Smooth muscle cell (in vitro differentiated cells): ENCODE results near the gene FKBP1A. TPM values are rescaled to one million over a fixed set of nuclear protein-coding genes. Genes with fewer than 3 reads are reported as not detected.

Experiments used
- DNase-seq: peaks from one replicate; lab custom pipeline; 2025; ENCODE audit not compliant: unreplicated experiment; lab: John Stamatoyannopoulos, UW
- H2AFZ ChIP-seq: fragments of 200-600 bp; sonication (generic); 2 replicates; pipeline ENCODE4 v1.6.0; 2016; ENCODE audit warnings: antibody characterized with exemption, low read depth, mild to moderate bottlenecking
- H3F3A ChIP-seq: fragments of 200-600 bp; sonication (generic); 2 replicates; pipeline ENCODE4 v1.6.0; 2017; ENCODE audit warnings: antibody characterized with exemption, low read depth
- H3K27ac ChIP-seq: fragments of 200-600 bp; sonication (generic); 2 replicates; pipeline ENCODE4 v1.5.1; 2016; ENCODE audit warnings: low read depth, mild to moderate bottlenecking
- H3K27me3 ChIP-seq: fragments of 200-600 bp; sonication (generic); 2 replicates; pipeline ENCODE4 v1.6.1; 2016; ENCODE audit warnings: low read depth, mild to moderate bottlenecking
- H3K36me3 ChIP-seq: fragments of 200-600 bp; sonication (generic); 2 replicates; pipeline ENCODE4 v1.5.1; 2016; ENCODE audit warnings: low read depth
- H3K4me1 ChIP-seq: fragments of 200-600 bp; sonication (generic); 2 replicates; pipeline ENCODE4 v1.5.1; 2016; ENCODE audit warnings: low read depth
- H3K4me2 ChIP-seq: fragments of 200-600 bp; sonication (generic); 2 replicates; pipeline ENCODE4 v1.6.0; 2016; ENCODE audit warnings: mild to moderate bottlenecking
- H3K4me3 ChIP-seq: fragments of 200-600 bp; sonication (generic); 2 replicates; pipeline ENCODE4 v1.5.1; 2016; ENCODE audit warnings: mild to moderate bottlenecking
- H3K79me2 ChIP-seq: fragments of 200-600 bp; sonication (generic); 2 replicates; pipeline ENCODE4 v1.6.0; 2016; ENCODE audit warnings: low read depth, mild to moderate bottlenecking
- H3K9ac ChIP-seq: fragments of 200-600 bp; sonication (generic); 2 replicates; pipeline ENCODE4 v1.6.0; 2016; ENCODE audit warnings: low read depth
- H3K9me3 ChIP-seq: fragments of 200-600 bp; sonication (generic); replicated peaks from 2 replicates; pipeline ENCODE4 v1.5.1; 2016; ENCODE audit warnings: low read depth
- H4K20me1 ChIP-seq: fragments of 200-600 bp; sonication (generic); 2 replicates; pipeline ENCODE4 v1.6.0; 2016; ENCODE audit warnings: low read depth
- CTCF ChIP-seq: fragments of 200-600 bp; sonication (generic); IDR thresholded peaks from 2 replicates; pipeline ENCODE4 v1.5.1; 2017; ENCODE audit warnings: borderline replicate concordance, mild to moderate bottlenecking, antibody characterized with exemption; ENCODE audit not compliant: insufficient read depth, poor library complexity, severe bottlenecking
- WGBS: methylation state at CpG from one replicate; pipeline ENCODE4 v1.1.7; 2016; ENCODE audit warnings: low lambda C conversion rate; 5-methylcytosine and 5-hydroxymethylcytosine counted together
- polyA plus RNA-seq: library from polyadenylated mRNA; unstranded; fragments of >200 nt; fragmentation: Nextera tagmentation; extraction: Ambion mirVana; gene quantifications from 2 replicates; pipeline ENCODE4 v1.2.1, GENCODE V29; 2016
- total RNA-seq: library from RNA; depleted of rRNA; stranded (reverse); fragments of >200 nt; gene quantifications from 2 replicates; pipeline ENCODE4 v1.2.3, GENCODE V29; 2014

FKBP1A gene
- total and polyA plus RNA-seq, 2 experiments from 2014 or later = 163 to 184 TPM

GRCh38 chr20:1371830-1372539 is 20.9 kb downstream of the FKBP1A start:
- Histone ChIP-seq H3K4me2 (no peak overlapping the region), H3K27me3 (no peaks in the 10 kb centered on the region), H3K9me3 (no peaks in the 10 kb centered on the region), H3K9ac (no peak overlapping the region), H3K4me3 (no peak overlapping the region), H3K4me1 (peaks cover 3% of the 10 kb centered on the region), H3K79me2 (peaks cover 54% of the 10 kb centered on the region), H4K20me1 (peaks cover 90% of the 10 kb centered on the region), H2AFZ (no peak overlapping the region), H3K36me3 (peaks cover 6% of the 10 kb centered on the region), H3K27ac (no peak overlapping the region), H3F3A (peaks cover 4% of the 10 kb centered on the region)
- 84% methylated on average over 5 of the region's 5 CpGs for WGBS
- TF ChIP-seq CTCF = no peak
- DNase-seq = no peak

- H2AFZ ChIP-seq = no peak overlapping the region
- no peak overlapping the region for H3K4me3 ChIP-seq
- H3K9me3 ChIP-seq = no peaks in the 10 kb centered on the region
- no peak overlapping the region for H3K4me2 ChIP-seq
- H3K36me3 ChIP-seq = peaks cover 6% of the 10 kb centered on the region
- no peaks in the 10 kb centered on the region for H3F3A ChIP-seq
- TF ChIP-seq CTCF = no peak
- H4K20me1 ChIP-seq = peaks cover 83% of the 10 kb centered on the region
- no peaks in the 10 kb centered on the region for H3K4me1 ChIP-seq
- WGBS = 92% methylated on average over 3 of the region's 3 CpGs
- DNase-seq = no peak
- no peak overlapping the region for H3K9ac ChIP-seq
- no peak overlapping the region for H3K27ac ChIP-seq
- H3K79me2 ChIP-seq = peaks cover 47% of the 10 kb centered on the region
- no peaks in the 10 kb centered on the region for H3K27me3 ChIP-seq
These were observed 21.6 kb downstream of the FKBP1A start for GRCh38 chr20:1371202-1371782.

GRCh38 chr20:1370548-1371110 is 22.2 kb downstream of the FKBP1A start:
- 77% methylated on average over 2 of the region's 2 CpGs for WGBS
- H3K9ac ChIP-seq = no peak overlapping the region
- no peaks in the 10 kb centered on the region for H3F3A ChIP-seq
- no peak overlapping the region for H3K27ac ChIP-seq
- no peaks in the 10 kb centered on the region for H3K27me3 ChIP-seq
- no peaks in the 10 kb centered on the region for H3K9me3 ChIP-seq
- H3K4me2 ChIP-seq = no peak overlapping the region
- H3K36me3 ChIP-seq = peaks cover 6% of the 10 kb centered on the region
- no peak overlapping the region for H2AFZ ChIP-seq
- H3K79me2 ChIP-seq = peaks cover 40% of the 10 kb centered on the region
- H4K20me1 ChIP-seq = peaks cover 76% of the 10 kb centered on the region
- H3K4me3 ChIP-seq = no peak overlapping the region
- no peak for TF ChIP-seq CTCF
- H3K4me1 ChIP-seq = no peaks in the 10 kb centered on the region
- DNase-seq = no peak

GRCh38 chr20:1369970-1370369 is 22.9 kb downstream of the FKBP1A start:
- Histone ChIP-seq H3F3A (no peaks in the 10 kb centered on the region), H3K4me3 (no peak overlapping the region), H3K4me2 (no peak overlapping the region), H3K36me3 (peaks cover 6% of the 10 kb centered on the region), H4K20me1 (peaks cover 71% of the 10 kb centered on the region), H3K9ac (no peak overlapping the region), H3K27me3 (no peaks in the 10 kb centered on the region), H3K27ac (no peak overlapping the region), H2AFZ (no peak overlapping the region), H3K9me3 (no peaks in the 10 kb centered on the region), H3K79me2 (peaks cover 37% of the 10 kb centered on the region), H3K4me1 (no peaks in the 10 kb centered on the region)
- TF ChIP-seq CTCF = no peak
- 94% methylated on average over 3 of the region's 3 CpGs for WGBS
- no peak for DNase-seq
